Left ventricle myocardium inferior (tissue), 1 donor: ENCODE results near the gene PRDM2. TPM values are rescaled to one million over a fixed set of nuclear protein-coding genes. Genes with fewer than 3 reads are reported as not detected.

Experiments used
- DNase-seq: peaks from one replicate; pipeline ENCODE4 v3.0.0-alpha.2; 2020
- H3K27ac ChIP-seq: fragments of 200-600 bp; replicated peaks from 2 replicates; pipeline ENCODE4 v1.8.0; 2021
- H3K27me3 ChIP-seq: fragments of 200-600 bp; 2 replicates; pipeline ENCODE4 v1.8.0; 2021; ENCODE audit warnings: low read depth
- H3K36me3 ChIP-seq: fragments of 200-600 bp; 2 replicates; pipeline ENCODE4 v1.8.0; 2021
- H3K4me1 ChIP-seq: fragments of 200-600 bp; 2 replicates; pipeline ENCODE4 v1.8.0; 2021
- H3K4me3 ChIP-seq: fragments of 200-600 bp; 2 replicates; pipeline ENCODE4 v1.8.0; 2021; ENCODE audit warnings: mild to moderate bottlenecking, moderate library complexity
- H3K9me3 ChIP-seq: fragments of 200-600 bp; replicated peaks from 2 replicates; pipeline ENCODE4 v1.8.0; 2021
- CTCF ChIP-seq: fragments of 200-600 bp; IDR thresholded peaks from 2 replicates; pipeline ENCODE4 v1.8.0; 2021; ENCODE audit warnings: antibody characterized with exemption, mild to moderate bottlenecking, borderline replicate concordance
- intact Hi-C: fragments of 100-400 bp; cut with micrococcal nuclease; formaldehyde crosslinking; loops from one replicate; pipeline ENCODE4 v1.11.0; 2022
- total RNA-seq: library from RNA; stranded (reverse); fragmentation: NEBNext Ultra II Directional; extraction: Animal tissue kit (Norgen Biotek cat#: 25700); gene quantifications from one replicate; pipeline ENCODE4 v1.2.1, GENCODE V29; 2021
- donor health status: DM: no; HTN: yes; CAD: no; lungs with severe emphysema.

Gene PRDM2
- total RNA-seq, 1 donor from 2014 or later, result 36.1 TPM

GRCh38 chr1:13838236-13838635, 138.2 kb downstream of the PRDM2 start:
- intact Hi-C loops, result no loop called here

GRCh38 chr1:13842497-13842896, 142.5 kb downstream of the PRDM2 start:
- no peak for TF ChIP-seq CTCF
- Histone ChIP-seq H3K36me3 (no peaks in the 10 kb centered on the region), H3K4me3 (no peak overlapping the region), H3K4me1 (no peaks in the 10 kb centered on the region), H3K27me3 (peaks cover 19% of the 10 kb centered on the region), H3K9me3 (peaks cover 5% of the 10 kb centered on the region), H3K27ac (no peak overlapping the region)
- DNase-seq, result no peak
- intact Hi-C loops, result no loop called here

More at GRCh38 chr1:13838236-13838635, 138.2 kb downstream of the PRDM2 start:
- Histone ChIP-seq H3K27me3 (peaks cover 36% of the 10 kb centered on the region), H3K9me3 (peaks cover 5% of the 10 kb centered on the region), H3K4me1 (no peaks in the 10 kb centered on the region), H3K27ac (no peak overlapping the region), H3K4me3 (no peak overlapping the region), H3K36me3 (no peaks in the 10 kb centered on the region)
- no peak for DNase-seq
- TF ChIP-seq CTCF, result no peak

GRCh38 chr1:13851726-13852125, 151.7 kb downstream of the PRDM2 start:
- Histone ChIP-seq H3K36me3 (no peaks in the 10 kb centered on the region), H3K27me3 (no peaks in the 10 kb centered on the region), H3K27ac (no peak overlapping the region), H3K4me1 (no peaks in the 10 kb centered on the region), H3K9me3 (peaks cover 12% of the 10 kb centered on the region), H3K4me3 (no peak overlapping the region)
- no peak for DNase-seq
- intact Hi-C loops, result no loop called here
- no peak for TF ChIP-seq CTCF

- Histone ChIP-seq H3K4me1 (no peaks in the 10 kb centered on the region), H3K27ac (no peak overlapping the region), H3K27me3 (no peaks in the 10 kb centered on the region), H3K36me3 (no peaks in the 10 kb centered on the region), H3K9me3 (peaks cover 29% of the 10 kb centered on the region), H3K4me3 (no peak overlapping the region)
- DNase-seq, result no peak
- intact Hi-C loops, result no loop called here
- TF ChIP-seq CTCF, result no peak
Measured at GRCh38 chr1:13855554-13855953, 155.6 kb downstream of the PRDM2 start.

GRCh38 chr1:13860031-13860430, 160.0 kb downstream of the PRDM2 start:
- H3K9me3 ChIP-seq, result peaks cover 29% of the 10 kb centered on the region
- no peak overlapping the region for H3K27ac ChIP-seq
- no peak for TF ChIP-seq CTCF
- intact Hi-C loops, result no loop called here
- DNase-seq, result no peak
- no peaks in the 10 kb centered on the region for H3K36me3 ChIP-seq
- H3K4me1 ChIP-seq, result no peaks in the 10 kb centered on the region
- peaks cover 21% of the 10 kb centered on the region for H3K27me3 ChIP-seq
- no peak overlapping the region for H3K4me3 ChIP-seq

- H3K4me1 ChIP-seq, result no peaks in the 10 kb centered on the region
Measured at GRCh38 chr1:13864760-13865159, 164.8 kb downstream of the PRDM2 start.

More at GRCh38 chr1:13864760-13865159, 164.8 kb downstream of the PRDM2 start:
- Histone ChIP-seq H3K36me3 (no peaks in the 10 kb centered on the region), H3K9me3 (no peaks in the 10 kb centered on the region), H3K4me3 (no peak overlapping the region), H3K27ac (no peak overlapping the region), H3K27me3 (peaks cover 31% of the 10 kb centered on the region)
- intact Hi-C loops, result no loop called here
- no peak for TF ChIP-seq CTCF
- no peak for DNase-seq
